IMR-90 (cell line): ENCODE data around the gene PTPRN2.

Experiments
- CEBPB ChIP-seq: IDR thresholded peaks from 2 replicates; pipeline ENCODE4 v1.6.1; 2012; ENCODE audit warnings: low read depth, low read length, improper control_type of control experiment
- MAFK ChIP-seq: IDR thresholded peaks from 2 replicates; pipeline ENCODE4 v1.6.1; 2012; ENCODE audit warnings: low read depth, low read length, improper control_type of control experiment
- POLR2A ChIP-seq: IDR thresholded peaks from 2 replicates; pipeline ENCODE4 v1.6.1; 2012; ENCODE audit warnings: mild to moderate bottlenecking, low read depth, low read length
- RFX5 ChIP-seq: IDR thresholded peaks from 2 replicates; pipeline ENCODE4 v1.8.0; 2012; ENCODE audit warnings: low read depth, mild to moderate bottlenecking, low read length, moderate library complexity
- TF ChIP-seq, protein P1 (sequence below): fragments of 150-350 bp; IDR thresholded peaks from 2 replicates; pipeline ENCODE4 v1.6.1; 2016; ENCODE audit warnings: low read depth, mild to moderate bottlenecking, low read length, moderate library complexity, borderline replicate concordance
- TF ChIP-seq, protein P2 (sequence below): conservative IDR thresholded peaks from 2 replicates; pipeline ENCODE4 v1.5.1; 2012; ENCODE audit warnings: mild to moderate bottlenecking, low read depth, low read length, improper control_type of control experiment

DNA sequence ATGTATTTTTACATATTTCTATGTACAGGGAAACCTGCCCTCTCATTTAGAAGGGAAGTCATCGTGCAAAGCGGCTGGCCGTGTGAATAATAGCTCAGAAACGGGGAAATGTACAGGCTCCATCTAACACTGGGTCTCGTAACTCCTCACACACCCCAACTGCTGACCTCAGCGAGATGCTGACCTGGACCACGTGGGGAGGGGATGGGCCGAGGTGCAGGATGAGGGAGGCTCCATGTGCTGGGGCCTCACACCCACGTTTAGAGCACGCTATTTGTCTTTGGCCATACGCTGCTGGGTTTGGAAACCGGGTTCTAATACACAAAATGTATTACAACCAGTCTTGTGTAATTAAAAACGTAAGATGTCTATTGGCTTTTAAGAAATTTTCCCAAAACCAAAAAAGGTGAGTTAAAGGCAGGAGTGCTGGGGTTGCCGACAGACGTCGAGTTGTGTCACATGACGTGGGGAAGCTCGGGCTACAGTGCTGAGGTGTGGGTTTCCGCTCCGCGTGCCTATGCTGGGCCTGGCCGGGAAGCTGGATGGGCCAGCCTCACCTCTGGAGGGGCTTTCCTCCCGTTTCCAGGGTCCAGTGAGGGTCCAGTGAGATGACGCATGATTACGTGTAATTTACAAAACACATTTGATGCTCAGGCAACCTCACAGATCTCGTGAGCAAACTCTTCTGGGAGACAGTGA, 1035.2 kb downstream of the PTPRN2 start:
- TF ChIP-seq, protein P1, sequence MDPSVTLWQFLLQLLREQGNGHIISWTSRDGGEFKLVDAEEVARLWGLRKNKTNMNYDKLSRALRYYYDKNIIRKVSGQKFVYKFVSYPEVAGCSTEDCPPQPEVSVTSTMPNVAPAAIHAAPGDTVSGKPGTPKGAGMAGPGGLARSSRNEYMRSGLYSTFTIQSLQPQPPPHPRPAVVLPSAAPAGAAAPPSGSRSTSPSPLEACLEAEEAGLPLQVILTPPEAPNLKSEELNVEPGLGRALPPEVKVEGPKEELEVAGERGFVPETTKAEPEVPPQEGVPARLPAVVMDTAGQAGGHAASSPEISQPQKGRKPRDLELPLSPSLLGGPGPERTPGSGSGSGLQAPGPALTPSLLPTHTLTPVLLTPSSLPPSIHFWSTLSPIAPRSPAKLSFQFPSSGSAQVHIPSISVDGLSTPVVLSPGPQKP: no peak
- TF ChIP-seq, protein P2, sequence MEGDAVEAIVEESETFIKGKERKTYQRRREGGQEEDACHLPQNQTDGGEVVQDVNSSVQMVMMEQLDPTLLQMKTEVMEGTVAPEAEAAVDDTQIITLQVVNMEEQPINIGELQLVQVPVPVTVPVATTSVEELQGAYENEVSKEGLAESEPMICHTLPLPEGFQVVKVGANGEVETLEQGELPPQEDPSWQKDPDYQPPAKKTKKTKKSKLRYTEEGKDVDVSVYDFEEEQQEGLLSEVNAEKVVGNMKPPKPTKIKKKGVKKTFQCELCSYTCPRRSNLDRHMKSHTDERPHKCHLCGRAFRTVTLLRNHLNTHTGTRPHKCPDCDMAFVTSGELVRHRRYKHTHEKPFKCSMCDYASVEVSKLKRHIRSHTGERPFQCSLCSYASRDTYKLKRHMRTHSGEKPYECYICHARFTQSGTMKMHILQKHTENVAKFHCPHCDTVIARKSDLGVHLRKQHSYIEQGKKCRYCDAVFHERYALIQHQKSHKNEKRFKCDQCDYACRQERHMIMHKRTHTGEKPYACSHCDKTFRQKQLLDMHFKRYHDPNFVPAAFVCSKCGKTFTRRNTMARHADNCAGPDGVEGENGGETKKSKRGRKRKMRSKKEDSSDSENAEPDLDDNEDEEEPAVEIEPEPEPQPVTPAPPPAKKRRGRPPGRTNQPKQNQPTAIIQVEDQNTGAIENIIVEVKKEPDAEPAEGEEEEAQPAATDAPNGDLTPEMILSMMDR: no peak
- no peak for TF ChIP-seq POLR2A
- TF ChIP-seq CEBPB: no peak
- no peak for TF ChIP-seq RFX5
- no peak for TF ChIP-seq MAFK
